ENCODE data around the gene SPEN. TPM values are rescaled to one million over a fixed set of nuclear protein-coding genes. Genes with fewer than 3 reads are reported as not detected.

SPEN gene
- total and polyA plus RNA-seq, 2 of the 13 experiments (the other 11 are each of a cell fraction or from before 2014, with no cell fraction given): 4.8 to 14.0 TPM

GRCh38 chr1:15799928-15800835 is 47.3 kb upstream of the SPEN start (continued):
- TF ChIP-seq, protein P1, sequence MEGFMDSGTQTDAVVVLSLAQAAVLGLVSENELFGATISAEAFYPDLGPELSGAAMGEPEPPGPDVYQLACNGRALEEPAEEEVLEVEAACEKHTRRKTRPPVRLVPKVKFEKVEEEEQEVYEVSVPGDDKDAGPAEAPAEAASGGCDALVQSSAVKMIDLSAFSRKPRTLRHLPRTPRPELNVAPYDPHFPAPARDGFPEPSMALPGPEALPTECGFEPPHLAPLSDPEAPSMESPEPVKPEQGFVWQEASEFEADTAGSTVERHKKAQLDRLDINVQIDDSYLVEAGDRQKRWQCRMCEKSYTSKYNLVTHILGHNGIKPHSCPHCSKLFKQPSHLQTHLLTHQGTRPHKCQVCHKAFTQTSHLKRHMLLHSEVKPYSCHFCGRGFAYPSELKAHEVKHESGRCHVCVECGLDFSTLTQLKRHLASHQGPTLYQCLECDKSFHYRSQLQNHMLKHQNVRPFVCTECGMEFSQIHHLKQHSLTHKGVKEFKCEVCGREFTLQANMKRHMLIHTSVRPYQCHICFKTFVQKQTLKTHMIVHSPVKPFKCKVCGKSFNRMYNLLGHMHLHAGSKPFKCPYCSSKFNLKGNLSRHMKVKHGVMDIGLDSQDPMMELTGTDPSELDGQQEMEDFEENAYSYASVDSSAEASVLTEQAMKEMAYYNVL (CRISPR knock-in tag; IDR thresholded peaks at IDR 0.05; ENCODE audit: borderline replicate concordance): peak; percentile 95
- TF ChIP-seq, protein P2, sequence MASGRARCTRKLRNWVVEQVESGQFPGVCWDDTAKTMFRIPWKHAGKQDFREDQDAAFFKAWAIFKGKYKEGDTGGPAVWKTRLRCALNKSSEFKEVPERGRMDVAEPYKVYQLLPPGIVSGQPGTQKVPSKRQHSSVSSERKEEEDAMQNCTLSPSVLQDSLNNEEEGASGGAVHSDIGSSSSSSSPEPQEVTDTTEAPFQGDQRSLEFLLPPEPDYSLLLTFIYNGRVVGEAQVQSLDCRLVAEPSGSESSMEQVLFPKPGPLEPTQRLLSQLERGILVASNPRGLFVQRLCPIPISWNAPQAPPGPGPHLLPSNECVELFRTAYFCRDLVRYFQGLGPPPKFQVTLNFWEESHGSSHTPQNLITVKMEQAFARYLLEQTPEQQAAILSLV (CRISPR knock-in tag; IDR thresholded peaks at IDR 0.05; ENCODE audit: borderline replicate concordance): 0 out of 2 replicates have a peak, but pooled peaks have one; percentile 17
- TF ChIP-seq ZNF670 (CRISPR knock-in tag; IDR thresholded peaks at IDR 0.05; ENCODE audit: borderline replicate concordance) (peak; percentile 79; the same call in 1 of the 2 replicates), CAMTA2 (CRISPR knock-in tag; IDR thresholded peaks at IDR 0.05; ENCODE audit: borderline replicate concordance) (no peak), PRMT3 (CRISPR knock-in tag; IDR thresholded peaks at IDR 0.05; ENCODE audit: borderline replicate concordance, low read depth) (no peak), FLYWCH1 (CRISPR knock-in tag; IDR thresholded peaks at IDR 0.05) (no peak), ZSCAN30 (CRISPR knock-in tag; IDR thresholded peaks at IDR 0.05) (no peak), CREM (IDR thresholded peaks at IDR 0.05) (peak; percentile 73; the same call in 1 of the 2 replicates), CREM (CRISPR knock-in tag; IDR thresholded peaks at IDR 0.05) (no peak), HNF1B (CRISPR knock-in tag; IDR thresholded peaks at IDR 0.05) (peak; percentile 45; the same call in 1 of the 2 replicates), ZKSCAN1 (IDR thresholded peaks at IDR 0.05; ENCODE audit: low read length) (no peak), KAT8 (CRISPR knock-in tag; IDR thresholded peaks at IDR 0.05) (peak; percentile 43; the same call in 1 of the 2 replicates), ZFYVE20 (CRISPR knock-in tag; IDR thresholded peaks at IDR 0.05; ENCODE audit: borderline replicate concordance, low read depth) (no peak), E2F1 (CRISPR knock-in tag; IDR thresholded peaks at IDR 0.05) (no peak), NONO (IDR thresholded peaks at IDR 0.05) (no peak), NONO (CRISPR knock-in tag; conservative IDR thresholded peaks at IDR 0.05) (peak; percentile 61; the same call in 1 of the 2 replicates)
- TF ChIP-seq, protein P3, sequence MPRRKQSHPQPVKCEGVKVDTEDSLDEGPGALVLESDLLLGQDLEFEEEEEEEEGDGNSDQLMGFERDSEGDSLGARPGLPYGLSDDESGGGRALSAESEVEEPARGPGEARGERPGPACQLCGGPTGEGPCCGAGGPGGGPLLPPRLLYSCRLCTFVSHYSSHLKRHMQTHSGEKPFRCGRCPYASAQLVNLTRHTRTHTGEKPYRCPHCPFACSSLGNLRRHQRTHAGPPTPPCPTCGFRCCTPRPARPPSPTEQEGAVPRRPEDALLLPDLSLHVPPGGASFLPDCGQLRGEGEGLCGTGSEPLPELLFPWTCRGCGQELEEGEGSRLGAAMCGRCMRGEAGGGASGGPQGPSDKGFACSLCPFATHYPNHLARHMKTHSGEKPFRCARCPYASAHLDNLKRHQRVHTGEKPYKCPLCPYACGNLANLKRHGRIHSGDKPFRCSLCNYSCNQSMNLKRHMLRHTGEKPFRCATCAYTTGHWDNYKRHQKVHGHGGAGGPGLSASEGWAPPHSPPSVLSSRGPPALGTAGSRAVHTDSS (CRISPR knock-in tag; conservative IDR thresholded peaks at IDR 0.05): no peak
- TF ChIP-seq, protein P4, sequence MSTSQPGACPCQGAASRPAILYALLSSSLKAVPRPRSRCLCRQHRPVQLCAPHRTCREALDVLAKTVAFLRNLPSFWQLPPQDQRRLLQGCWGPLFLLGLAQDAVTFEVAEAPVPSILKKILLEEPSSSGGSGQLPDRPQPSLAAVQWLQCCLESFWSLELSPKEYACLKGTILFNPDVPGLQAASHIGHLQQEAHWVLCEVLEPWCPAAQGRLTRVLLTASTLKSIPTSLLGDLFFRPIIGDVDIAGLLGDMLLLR (CRISPR knock-in tag; IDR thresholded peaks at IDR 0.05): peak; percentile 75
- TF ChIP-seq, protein P5, sequence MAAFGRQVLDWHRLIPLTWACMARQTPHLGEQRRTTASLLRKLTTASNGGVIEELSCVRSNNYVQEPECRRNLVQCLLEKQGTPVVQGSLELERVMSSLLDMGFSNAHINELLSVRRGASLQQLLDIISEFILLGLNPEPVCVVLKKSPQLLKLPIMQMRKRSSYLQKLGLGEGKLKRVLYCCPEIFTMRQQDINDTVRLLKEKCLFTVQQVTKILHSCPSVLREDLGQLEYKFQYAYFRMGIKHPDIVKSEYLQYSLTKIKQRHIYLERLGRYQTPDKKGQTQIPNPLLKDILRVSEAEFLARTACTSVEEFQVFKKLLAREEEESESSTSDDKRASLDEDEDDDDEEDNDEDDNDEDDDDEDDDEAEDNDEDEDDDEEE (CRISPR knock-in tag; IDR thresholded peaks at IDR 0.05): peak; percentile 59; the same call in 1 of the 2 replicates
